Left lung (tissue), 10 donors: ENCODE results near the gene TUBAL3. TPM values are rescaled to one million over a fixed set of nuclear protein-coding genes. Genes with fewer than 3 reads are reported as not detected.

Source experiments
- ATAC-seq: fragments of 200-7000 bp; cut with Tn5 transposase; one replicate; pipeline ENCODE4 v1.9.1; 2020; ENCODE audit warnings: moderate library complexity
- DNase-seq, 4 donors: peaks; one replicate each; pipeline ENCODE4 v3.0.0-alpha.2; 2013 to 2020
- H3K27ac ChIP-seq, 2 donors: fragments of 200-600 bp; sonication (generic) in 1 of 2; one replicate each; pipeline versions ENCODE4 v1.5.0 to v1.8.0; 2020 to 2021
- H3K27me3 ChIP-seq, 2 donors: fragments of 200-600 bp; sonication (generic) in 1 of 2; one replicate each; pipeline versions ENCODE4 v1.5.0 to v1.8.0; 2020 to 2021
- H3K36me3 ChIP-seq, 2 donors: fragments of 200-600 bp; sonication (generic) in 1 of 2; one replicate each; pipeline versions ENCODE4 v1.5.0 to v1.8.0; 2020 to 2021
- H3K4me1 ChIP-seq, 2 donors: fragments of 200-600 bp; one replicate each; pipeline ENCODE4 v1.8.0; 2021
- H3K4me3 ChIP-seq, 2 donors: fragments of 200-600 bp; sonication (generic) in 1 of 2; one replicate each; pipeline versions ENCODE4 v1.5.0 to v1.8.0; 2020 to 2021; ENCODE audit warnings: mild to moderate bottlenecking in 1 of 2
- H3K9me3 ChIP-seq, 2 donors: fragments of 200-600 bp; sonication (generic) in 1 of 2; one replicate each; pipeline versions ENCODE4 v1.5.0 to v1.8.0; 2020 to 2021
- CTCF ChIP-seq, 2 donors: fragments of 200-600 bp; sonication (generic) in 1 of 2; IDR thresholded peaks; one replicate each; pipeline versions ENCODE4 v1.5.0 to v1.8.0; 2021; ENCODE audit warnings: antibody characterized with exemption in 2 of 2
- intact Hi-C, 2 donors: fragments of 100-400 bp; cut with DNase I; formaldehyde crosslinking; loops; one replicate each; pipeline versions ENCODE4 v1.11.2 to v1.14.2; 2022
- polyA plus RNA-seq, 6 donors: library from polyadenylated mRNA; unstranded; fragments of 120-200 nt; gene quantifications; one replicate each; pipeline ENCODE4 v1.2.1, GENCODE V29; 2013; ENCODE audit not compliant: insufficient read length in 6 of 6
- total RNA-seq, 2 donors: library from RNA; stranded (reverse); fragmentation: NEBNext Ultra II Directional; extraction: Animal tissue kit (Norgen Biotek cat#: 25700); gene quantifications; one replicate each; pipeline ENCODE4 v1.2.1, GENCODE V29; 2021
- donor health status: DM: no; HTN: yes; CAD: no.
- donor health status: DM: no; HTN: no; CAD: no.

TUBAL3 gene
- total and polyA plus RNA-seq, 8 donors: 0.10 to 0.11 TPM; not detected in 6

GRCh38 chr10:5440206-5440605 lies 35.6 kb upstream of the TUBAL3 start:
- Histone ChIP-seq H3K4me3 (no peak overlapping the region), H3K27ac (no peak overlapping the region), H3K36me3 (no peaks in the 10 kb centered on the region), H3K9me3 (no peaks in the 10 kb centered on the region), H3K4me1 (peaks cover 0 to 5% of the 10 kb centered on the region in 2 donors), H3K27me3 (no peaks in the 10 kb centered on the region)
- DNase-seq (no peak), ATAC-seq (no peak)
- TF ChIP-seq CTCF (IDR thresholded peaks at IDR 0.05): no peak
- intact Hi-C loops: loop anchor here (5.0 to 10.0 kb wide), 2 partner anchors 182 to 185 kb away; no protein-coding TSS in a partner anchor

GRCh38 chr10:5435328-5435727 lies 30.7 kb upstream of the TUBAL3 start:
- ATAC-seq (no peak), DNase-seq (no peak)
- intact Hi-C loops: no loop called here
- Histone ChIP-seq H3K27me3 (no peaks in the 10 kb centered on the region), H3K4me3 (no peak overlapping the region), H3K4me1 (peaks cover 0 to 2% of the 10 kb centered on the region in 2 donors), H3K9me3 (peaks cover 0 to 4% of the 10 kb centered on the region in 2 donors), H3K27ac (no peak overlapping the region), H3K36me3 (no peaks in the 10 kb centered on the region)
- no peak for TF ChIP-seq CTCF (IDR thresholded peaks at IDR 0.05)

- Histone ChIP-seq H3K27me3 (no peaks in the 10 kb centered on the region), H3K9me3 (peaks cover 0 to 4% of the 10 kb centered on the region in 2 donors), H3K27ac (no peak overlapping the region), H3K4me3 (no peak overlapping the region), H3K36me3 (no peaks in the 10 kb centered on the region), H3K4me1 (peaks cover 0 to 2% of the 10 kb centered on the region in 2 donors)
- DNase-seq (no peak), ATAC-seq (peak; percentile 92)
- intact Hi-C loops: no loop called here
- TF ChIP-seq CTCF (IDR thresholded peaks at IDR 0.05): peak; percentile 38 to 52
Observed at GRCh38 chr10:5434017-5434753, 29.6 kb upstream of the TUBAL3 start.

GRCh38 chr10:5433182-5433581 lies 28.6 kb upstream of the TUBAL3 start:
- Histone ChIP-seq H3K27ac (no peak overlapping the region), H3K9me3 (peaks cover 0 to 4% of the 10 kb centered on the region in 2 donors), H3K4me3 (no peak overlapping the region), H3K36me3 (no peaks in the 10 kb centered on the region), H3K27me3 (no peaks in the 10 kb centered on the region), H3K4me1 (peaks cover 0 to 2% of the 10 kb centered on the region in 2 donors)
- DNase-seq: no peak
- intact Hi-C loops: no loop called here
- ATAC-seq: no peak
- no peak for TF ChIP-seq CTCF (IDR thresholded peaks at IDR 0.05)

GRCh38 chr10:5428133-5428532 lies 23.5 kb upstream of the TUBAL3 start:
- H3K4me3 ChIP-seq: no peak overlapping the region
- intact Hi-C loops: no loop called here
- no peak for TF ChIP-seq CTCF (IDR thresholded peaks at IDR 0.05)
- no peaks in the 10 kb centered on the region for H3K4me1 ChIP-seq
- peaks cover 0 to 4% of the 10 kb centered on the region in 2 donors for H3K9me3 ChIP-seq
- DNase-seq: no peak
- peak; percentile 35 for ATAC-seq
- no peaks in the 10 kb centered on the region for H3K27me3 ChIP-seq
- H3K36me3 ChIP-seq: no peaks in the 10 kb centered on the region
- H3K27ac ChIP-seq: no peak overlapping the region
